GM19035 (cell line): ENCODE results near the gene AMBRA1.
A peak's percentile ranks its signal among the peaks of the same experiment; 100 is the strongest.

Experiments
- ATAC-seq: cut with Tn5 transposase; IDR thresholded peaks from one replicate; pipeline ENCODE4 v1.9.1; 2021; ENCODE audit not compliant: unreplicated experiment

AMBRA1 gene

DNA sequence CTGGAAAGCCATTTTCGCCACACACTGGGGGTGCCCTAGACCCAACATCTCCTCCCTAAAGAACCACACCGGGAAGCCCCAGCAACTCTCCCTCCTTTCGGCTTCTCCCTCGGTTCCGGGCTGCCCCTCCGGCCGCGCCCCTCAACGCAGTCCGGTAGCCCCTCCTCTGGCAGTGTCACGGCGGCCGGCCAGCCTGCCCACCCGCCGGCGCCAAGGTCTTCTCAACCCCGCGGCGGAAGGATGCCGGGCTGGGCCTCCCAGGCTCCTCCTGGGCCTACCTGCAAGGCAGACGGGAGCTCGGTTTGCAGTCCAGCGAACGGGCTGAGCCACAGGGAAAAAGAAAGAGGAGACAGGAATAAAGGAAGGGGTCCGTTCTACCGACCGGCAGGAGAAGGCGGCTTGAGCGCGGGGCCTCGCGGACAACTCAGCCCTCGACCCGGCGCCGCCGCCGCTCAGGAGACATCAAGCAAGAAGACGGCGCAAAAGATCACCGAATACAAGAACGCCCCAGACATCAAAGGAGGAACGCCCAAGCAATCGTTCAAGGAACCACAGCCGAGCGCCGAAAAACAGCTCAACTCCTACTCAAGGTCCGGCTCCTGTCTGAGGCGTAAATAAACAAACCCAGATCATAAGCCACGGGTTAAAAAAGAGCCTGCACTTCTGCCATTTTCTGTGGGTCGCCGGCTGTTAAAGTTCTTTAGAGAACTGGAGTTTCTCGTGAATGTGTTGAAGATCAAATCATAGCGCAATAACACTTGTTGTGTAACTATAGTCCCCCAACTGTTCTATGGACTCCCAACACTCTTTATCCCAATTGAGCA is at the start of gene AMBRA1:
AMBRA1 (minus strand) TSS at position 474 of the 824 bp plus-strand sequence. CDS start 45,643 bp downstream, outside the sequence.
- peak; percentile 85 for ATAC-seq

- ATAC-seq = no peak
Measured at GRCh38 chr11:46643531-46643930, 49.7 kb upstream of the AMBRA1 start.

DNA sequence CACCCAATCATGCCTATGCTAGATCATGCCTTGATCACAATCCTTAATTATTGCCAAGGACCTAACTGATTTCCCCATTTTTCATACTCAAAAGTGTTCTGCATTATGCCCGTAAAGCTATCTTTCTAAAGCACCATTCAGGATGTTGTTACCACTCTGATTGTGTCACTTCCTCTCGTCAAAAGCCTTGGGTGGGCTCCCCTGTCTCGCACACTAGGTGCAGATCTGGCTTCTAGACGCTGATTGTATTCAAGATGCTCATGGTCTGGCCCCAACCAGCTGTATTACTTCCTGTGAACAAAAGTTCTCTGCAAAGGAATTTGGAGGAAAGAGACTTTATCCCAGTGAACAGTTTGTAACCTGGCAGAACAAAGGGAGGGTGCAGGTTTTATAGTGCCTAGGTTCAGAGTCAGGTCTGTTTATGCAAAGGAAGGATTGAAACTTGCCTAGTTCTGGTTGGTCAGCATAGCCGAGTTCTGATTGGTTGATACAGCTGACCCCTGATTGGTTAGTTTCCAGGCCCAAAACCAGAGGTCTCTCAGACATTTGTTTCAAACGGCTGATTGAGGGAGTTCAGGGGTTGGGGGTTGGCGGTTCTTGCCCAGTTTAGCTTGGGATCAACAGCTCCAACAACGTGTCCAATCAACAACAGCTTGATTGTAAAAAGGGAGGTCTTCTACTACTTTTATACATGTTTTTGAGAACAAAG is 49.0 kb upstream of the AMBRA1 start:
- no peak for ATAC-seq

DNA sequence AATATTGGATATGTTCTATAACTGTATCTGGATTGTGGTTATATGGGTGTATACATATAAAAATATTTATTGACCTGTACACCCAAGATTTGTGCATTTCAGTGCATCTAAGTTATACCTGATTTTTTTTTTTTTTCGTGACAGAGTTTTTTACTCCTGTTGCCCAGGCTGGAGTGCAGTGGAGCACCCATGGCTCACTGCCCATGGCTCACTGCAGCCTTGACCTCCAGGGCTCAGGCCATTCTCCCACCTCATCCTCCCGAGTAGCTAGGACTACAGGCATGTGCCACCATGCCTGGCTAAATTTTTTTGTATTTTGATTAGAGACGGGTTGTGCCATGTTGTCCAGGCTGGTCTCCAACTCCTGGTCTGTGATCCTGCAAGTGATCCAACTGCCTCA is 47.8 kb upstream of the AMBRA1 start:
- ATAC-seq = no peak

GRCh38 chr11:46640036-46640788 is 46.4 kb upstream of the AMBRA1 start:
- no peak for ATAC-seq

DNA sequence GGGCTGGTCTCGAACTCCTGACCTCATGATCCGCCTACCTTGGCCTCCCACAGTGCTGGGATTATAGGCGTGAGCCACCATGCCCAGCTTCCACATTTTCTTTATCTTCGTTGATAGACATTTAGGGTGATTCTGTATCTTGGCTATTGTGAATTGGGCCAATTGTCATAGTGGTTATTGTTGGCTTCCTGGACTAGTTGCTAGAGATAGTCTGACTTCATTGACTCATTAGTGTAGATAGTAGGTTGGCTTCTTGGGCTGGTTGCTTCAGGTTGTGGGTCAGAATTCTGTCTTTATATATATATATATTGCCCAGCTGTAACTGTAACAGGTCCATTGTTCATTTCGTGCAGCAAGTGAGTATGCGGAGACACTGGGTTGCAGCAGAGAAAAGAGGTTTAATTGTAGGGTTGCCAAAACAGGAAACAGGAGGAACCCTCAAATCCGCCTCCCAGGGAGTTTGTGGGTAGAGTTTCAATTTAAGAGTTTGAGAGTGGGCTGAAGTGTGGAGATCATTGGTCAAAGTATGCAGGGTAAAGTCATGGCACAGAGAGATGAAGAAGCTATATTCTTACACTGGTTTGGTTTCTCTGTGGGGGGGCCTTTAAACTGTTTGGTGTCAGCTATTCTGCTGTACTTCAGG is 45.5 kb upstream of the AMBRA1 start:
- ATAC-seq = no peak

DNA sequence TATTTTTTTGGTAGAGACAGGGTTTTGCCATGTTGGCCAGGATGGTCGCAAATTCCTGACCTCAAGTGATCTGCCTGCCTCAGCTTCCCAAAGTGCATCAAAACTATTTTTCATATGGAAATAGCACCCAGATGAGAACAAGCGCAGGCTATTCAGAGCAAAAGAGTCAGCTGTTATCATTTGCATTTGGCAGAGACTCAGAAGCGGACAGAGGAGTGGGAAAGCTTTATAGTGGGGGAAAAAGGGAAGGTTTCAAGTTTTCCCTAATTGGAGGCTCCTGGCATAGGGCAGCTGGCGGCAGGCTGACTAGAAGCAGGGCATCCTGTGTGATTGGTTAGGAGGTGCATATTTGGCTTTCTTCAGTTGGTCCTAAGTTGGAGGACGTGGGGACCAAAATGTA is 43.7 kb upstream of the AMBRA1 start:
- ATAC-seq = no peak

DNA sequence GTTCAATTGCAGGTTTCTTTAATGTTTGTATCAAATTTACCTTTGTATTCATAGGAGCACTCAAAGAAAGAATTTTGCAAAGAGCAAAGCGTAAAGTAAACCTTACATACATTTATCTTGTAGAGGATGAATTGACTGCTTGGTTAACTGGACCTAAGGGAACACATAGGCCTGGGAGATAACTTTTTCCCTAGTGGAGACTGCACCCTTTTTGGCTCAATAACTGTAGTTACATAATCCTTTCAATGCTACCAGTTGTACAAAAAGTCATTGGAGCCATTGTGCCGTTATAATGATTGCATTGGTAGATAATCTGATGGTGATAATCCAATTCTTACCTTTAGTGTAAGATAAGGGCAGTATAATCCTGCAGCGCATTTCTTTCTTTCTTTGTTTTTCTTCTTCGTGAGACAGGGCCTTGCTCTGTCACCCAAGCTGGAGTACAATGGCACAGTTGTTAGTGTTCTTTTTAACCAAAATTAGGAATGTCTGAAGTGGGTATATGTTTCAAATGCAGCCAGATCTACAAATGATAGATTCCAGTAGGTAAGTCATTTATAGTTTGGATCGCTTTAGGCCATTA is 41.8 kb upstream of the AMBRA1 start:
- ATAC-seq = no peak

- no peak for ATAC-seq
Measured at GRCh38 chr11:46633291-46634217, 39.7 kb upstream of the AMBRA1 start.

- ATAC-seq = no peak
Measured at GRCh38 chr11:46632502-46632901, 38.7 kb upstream of the AMBRA1 start.

- no peak for ATAC-seq
Measured at GRCh38 chr11:46631676-46632075, 37.9 kb upstream of the AMBRA1 start.

DNA sequence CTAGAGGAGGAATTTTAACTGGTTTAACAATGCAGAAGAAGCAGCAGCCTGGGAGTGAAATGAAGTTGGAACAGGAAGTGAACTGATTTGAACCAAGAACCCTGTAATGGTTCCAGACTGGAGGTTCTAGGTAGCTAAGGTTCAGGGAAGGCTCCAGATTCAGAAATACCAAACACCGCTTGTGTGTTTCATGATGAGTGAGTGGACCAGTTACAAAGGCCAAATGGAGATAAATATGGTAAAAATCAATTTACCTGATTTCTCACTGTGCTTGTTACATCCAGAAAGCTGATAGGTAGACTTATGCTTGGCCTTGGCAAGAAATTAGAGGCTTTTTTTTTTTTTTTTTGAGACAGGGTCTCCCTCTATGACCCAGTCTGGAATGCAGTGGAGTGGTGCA is 36.4 kb upstream of the AMBRA1 start:
- no peak for ATAC-seq

DNA sequence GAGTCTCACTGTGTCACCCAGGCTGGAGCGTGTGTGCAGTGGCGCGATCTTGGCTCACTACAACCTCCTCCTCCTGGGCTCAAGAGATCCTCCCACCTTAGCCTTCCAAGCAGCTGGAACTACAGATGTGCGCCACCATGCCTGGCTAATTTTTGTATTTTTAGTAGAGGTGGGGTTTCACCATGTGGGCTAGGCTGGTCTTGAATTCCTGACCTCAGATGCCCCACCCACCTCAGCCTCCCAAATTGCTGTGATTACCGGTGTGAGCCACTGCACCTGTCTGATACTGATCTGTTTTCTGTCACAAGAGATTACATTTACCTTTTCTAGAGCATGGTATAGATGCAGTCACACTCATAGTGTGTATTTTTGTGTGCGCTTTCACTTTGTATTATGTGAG is 35.1 kb upstream of the AMBRA1 start:
- no peak for ATAC-seq

DNA sequence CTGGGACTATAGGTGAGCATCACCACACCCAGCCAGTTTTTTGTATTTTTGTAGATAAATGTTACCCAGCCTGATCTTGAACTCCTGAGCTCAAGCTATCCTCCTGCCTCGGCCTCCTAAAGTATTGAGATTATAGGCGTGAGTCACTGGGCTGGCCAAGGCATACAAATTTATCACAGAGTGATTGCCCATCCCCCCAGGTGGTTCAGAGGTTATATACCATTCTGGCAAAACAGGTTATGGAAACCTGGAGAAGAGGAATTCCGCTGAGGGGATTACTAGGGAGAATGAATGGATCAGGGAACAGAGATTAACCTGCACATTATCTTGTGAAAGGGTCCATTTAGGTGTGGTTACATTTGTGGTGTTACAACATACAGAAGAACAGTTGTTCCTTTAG is 31.6 kb upstream of the AMBRA1 start:
- ATAC-seq = no peak

GRCh38 chr11:46618837-46619236 is 25.0 kb upstream of the AMBRA1 start:
- no peak for ATAC-seq

GRCh38 chr11:46617972-46618314 is 24.1 kb upstream of the AMBRA1 start:
- ATAC-seq = no peak

- peak; percentile 95 for ATAC-seq
Measured at GRCh38 chr11:46617134-46617971, 23.5 kb upstream of the AMBRA1 start, which contains the start of the genes ATG13 and HARBI1. ATG13 (plus strand) TSS chr11:46617553; CDS start chr11:46644292, 26,739 bp downstream. HARBI1 (minus strand) TSS chr11:46617227; CDS start chr11:46616237, 990 bp downstream.

- peak; percentile 2 for ATAC-seq
Measured at GRCh38 chr11:46616551-46617133, 22.8 kb upstream of the AMBRA1 start.
